Measurements from ENCODE around the gene HTR1E.
"Not testable (repeated sequence)": the region's sequence is repeated elsewhere in the genome, so short reads cannot be mapped to it uniquely, and the experiment has no call there.

HTR1E gene

GRCh38 chr6:86937219-86938079 lies at the start of gene HTR1E:
Gene HTR1E (plus strand): TSS chr6:86937528. CDS start chr6:87015335, 77,807 bp downstream.
- DNase-seq (ENCODE audit: low read depth) = peak; percentile 43

GRCh38 chr6:86888301-86888700 lies 49.0 kb upstream of the HTR1E start:
- DNase-seq (ENCODE audit: low read depth) = no peak

- DNase-seq (ENCODE audit: low read depth) = not testable (repeated sequence)
These were observed 40.1 kb upstream of the HTR1E start for GRCh38 chr6:86897265-86897664.

GRCh38 chr6:86913795-86914194 lies 23.5 kb upstream of the HTR1E start:
- no peak for DNase-seq (ENCODE audit: low read depth)

GRCh38 chr6:86916393-86916792 lies 20.9 kb upstream of the HTR1E start:
- no peak for DNase-seq (ENCODE audit: low read depth)

GRCh38 chr6:86927138-86927537 lies 10.2 kb upstream of the HTR1E start:
- DNase-seq (ENCODE audit: low read depth) = not testable (repeated sequence)

- DNase-seq (ENCODE audit: low read depth) = not testable (repeated sequence)
These were observed 9.5 kb upstream of the HTR1E start for GRCh38 chr6:86927859-86928258.

- DNase-seq (ENCODE audit: low read depth) = no peak
These were observed 3.0 kb upstream of the HTR1E start for GRCh38 chr6:86934365-86934764.

GRCh38 chr6:86936834-86937218 lies 502 bp upstream of the HTR1E start:
- no peak for DNase-seq (ENCODE audit: low read depth)

GRCh38 chr6:86938814-86939213 lies 1.5 kb downstream of the HTR1E start:
- DNase-seq (ENCODE audit: low read depth) = no peak

- DNase-seq (ENCODE audit: low read depth) = no peak
These were observed 4.1 kb downstream of the HTR1E start for GRCh38 chr6:86941461-86941860.

- DNase-seq (ENCODE audit: low read depth) = no peak
These were observed 5.6 kb downstream of the HTR1E start for GRCh38 chr6:86942769-86943516.

GRCh38 chr6:86943819-86944407 lies 6.6 kb downstream of the HTR1E start:
- DNase-seq (ENCODE audit: low read depth) = no peak

GRCh38 chr6:86949771-86950170 lies 12.4 kb downstream of the HTR1E start:
- DNase-seq (ENCODE audit: low read depth) = no peak

- DNase-seq (ENCODE audit: low read depth) = no peak
These were observed 15.7 kb downstream of the HTR1E start for GRCh38 chr6:86952991-86953390.

GRCh38 chr6:86959656-86960055 lies 22.3 kb downstream of the HTR1E start:
- no peak for DNase-seq (ENCODE audit: low read depth)

- no peak for DNase-seq (ENCODE audit: low read depth)
These were observed 24.3 kb downstream of the HTR1E start for GRCh38 chr6:86961455-86962200.

GRCh38 chr6:86963352-86963751 lies 26.0 kb downstream of the HTR1E start:
- peak; percentile 49 for DNase-seq (ENCODE audit: low read depth)

- DNase-seq (ENCODE audit: low read depth) = no peak
These were observed 26.8 kb downstream of the HTR1E start for GRCh38 chr6:86964029-86964579.

GRCh38 chr6:86966271-86966670 lies 28.9 kb downstream of the HTR1E start:
- DNase-seq (ENCODE audit: low read depth) = no peak

GRCh38 chr6:86969573-86969972 lies 32.2 kb downstream of the HTR1E start:
- DNase-seq (ENCODE audit: low read depth) = no peak

- DNase-seq (ENCODE audit: low read depth) = no peak
These were observed 35.8 kb downstream of the HTR1E start for GRCh38 chr6:86973088-86973487.
